ENCODE measurements around the gene SUCLG2.

SUCLG2 gene

DNA sequence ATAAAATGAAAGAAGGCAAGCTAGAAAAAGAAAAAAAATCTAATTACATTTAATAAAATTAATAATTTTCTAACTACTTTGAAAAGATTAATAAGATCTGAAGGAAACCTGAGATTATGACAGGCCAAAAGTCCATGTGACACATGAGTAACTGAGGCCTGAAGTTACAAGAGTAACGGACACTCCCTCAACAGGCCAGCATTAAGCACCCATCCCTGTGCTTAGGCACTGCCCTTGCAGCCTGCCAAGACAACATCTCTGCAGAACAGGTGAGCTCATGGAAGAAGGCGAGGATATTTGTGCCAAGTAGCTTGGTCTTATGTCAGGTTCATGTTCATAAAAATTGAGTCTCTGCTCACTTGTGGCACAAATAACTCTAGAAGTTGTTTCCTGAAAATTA is 31.8 kb downstream of the SUCLG2 start:
- DNase-seq: no peak
- in situ Hi-C loops (cut with HindIII; ENCODE audit: low pct_ligation_motif_present, low pct_unique_long_range_greater_than_20kb, low sequenced_read_pairs): no loop called here

- in situ Hi-C loops (cut with HindIII; ENCODE audit: low pct_ligation_motif_present, low pct_unique_long_range_greater_than_20kb, low sequenced_read_pairs): no loop called here
- no peak for DNase-seq
Observed at GRCh38 chr3:67620869-67621268, 33.5 kb downstream of the SUCLG2 start.

GRCh38 chr3:67619991-67620390 is 34.4 kb downstream of the SUCLG2 start:
- in situ Hi-C loops (cut with HindIII; ENCODE audit: low pct_ligation_motif_present, low pct_unique_long_range_greater_than_20kb, low sequenced_read_pairs): no loop called here

GRCh38 chr3:67617518-67617917 is 36.9 kb downstream of the SUCLG2 start:
- in situ Hi-C loops (cut with HindIII; ENCODE audit: low pct_ligation_motif_present, low pct_unique_long_range_greater_than_20kb, low sequenced_read_pairs): no loop called here
- no peak for DNase-seq

More at GRCh38 chr3:67619991-67620390, 34.4 kb downstream of the SUCLG2 start:
- DNase-seq: no peak

GRCh38 chr3:67616046-67616445 is 38.4 kb downstream of the SUCLG2 start:
- DNase-seq: no peak
- in situ Hi-C loops (cut with HindIII; ENCODE audit: low pct_ligation_motif_present, low pct_unique_long_range_greater_than_20kb, low sequenced_read_pairs): no loop called here

DNA sequence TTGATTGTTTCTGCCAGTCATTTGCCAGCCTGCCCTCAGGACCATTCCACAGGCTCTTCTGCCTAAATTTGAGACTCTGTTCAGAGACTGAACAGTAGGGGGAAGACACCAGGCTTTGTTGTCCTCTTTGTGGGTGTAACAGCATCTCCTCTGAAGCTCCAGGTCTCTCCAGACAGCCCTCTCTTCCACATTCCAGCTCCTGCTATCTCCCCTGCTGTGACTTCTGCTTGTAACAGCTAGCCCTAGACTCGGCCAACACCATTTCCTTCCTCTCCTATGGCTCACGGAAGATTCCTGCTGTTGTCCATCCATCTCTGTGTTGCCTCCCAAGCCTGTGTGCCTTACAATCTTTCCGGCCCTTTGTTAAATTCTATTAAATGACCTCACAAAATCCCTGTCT is 40.2 kb downstream of the SUCLG2 start:
- in situ Hi-C loops (cut with HindIII; ENCODE audit: low pct_ligation_motif_present, low pct_unique_long_range_greater_than_20kb, low sequenced_read_pairs): no loop called here
- no peak for DNase-seq

GRCh38 chr3:67610458-67610857 is 44.0 kb downstream of the SUCLG2 start:
- DNase-seq: peak; percentile 35
- in situ Hi-C loops (cut with HindIII; ENCODE audit: low pct_ligation_motif_present, low pct_unique_long_range_greater_than_20kb, low sequenced_read_pairs): no loop called here

GRCh38 chr3:67609709-67610108 is 44.7 kb downstream of the SUCLG2 start:
- DNase-seq: no peak
- in situ Hi-C loops (cut with HindIII; ENCODE audit: low pct_ligation_motif_present, low pct_unique_long_range_greater_than_20kb, low sequenced_read_pairs): no loop called here

DNA sequence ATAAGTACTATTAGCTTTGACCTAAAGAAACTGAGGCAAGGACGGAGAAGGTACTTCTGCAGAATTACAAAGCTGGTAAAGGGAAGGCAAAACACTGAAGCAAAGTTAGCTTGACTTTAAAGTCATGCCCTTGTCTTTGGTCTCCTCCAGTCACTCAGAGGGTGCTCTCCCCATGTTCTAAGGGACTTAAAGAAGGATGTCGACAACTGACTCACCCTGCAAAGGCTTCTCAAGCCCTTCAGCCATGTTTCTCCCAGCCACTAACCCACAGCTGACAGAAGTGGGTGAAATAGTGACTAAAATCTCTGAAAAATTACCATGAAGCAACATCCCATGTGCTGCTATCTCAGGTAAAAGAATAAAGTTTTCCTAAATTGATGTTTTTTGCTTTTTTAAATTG is 46.4 kb downstream of the SUCLG2 start:
- DNase-seq: no peak
- in situ Hi-C loops (cut with HindIII; ENCODE audit: low pct_ligation_motif_present, low pct_unique_long_range_greater_than_20kb, low sequenced_read_pairs): no loop called here

DNA sequence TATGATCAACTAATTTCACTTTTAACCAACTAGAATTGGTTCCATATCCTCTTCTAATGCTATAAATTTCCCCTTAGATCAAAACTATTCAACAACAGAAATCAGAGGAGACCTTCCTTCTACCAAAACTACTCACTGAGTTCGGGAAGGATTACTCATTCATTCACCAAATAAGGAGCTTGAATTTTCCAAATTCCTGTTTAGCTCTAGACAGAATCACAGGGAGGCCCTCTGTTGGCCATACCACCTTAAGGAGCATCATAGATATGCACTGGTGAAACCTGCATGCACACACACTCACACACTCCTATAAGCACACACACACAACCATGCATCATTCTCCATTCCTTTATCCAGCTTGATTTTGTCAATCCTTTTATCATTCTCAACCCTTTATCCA is 49.0 kb downstream of the SUCLG2 start:
- peak; percentile 55 for DNase-seq

GRCh38 chr3:67602816-67603215 is 51.6 kb downstream of the SUCLG2 start:
- in situ Hi-C loops (cut with HindIII; ENCODE audit: low pct_ligation_motif_present, low pct_unique_long_range_greater_than_20kb, low sequenced_read_pairs): no loop called here
- DNase-seq: no peak

More for the DNA sequence above, 49.0 kb downstream of the SUCLG2 start:
- in situ Hi-C loops (cut with HindIII; ENCODE audit: low pct_ligation_motif_present, low pct_unique_long_range_greater_than_20kb, low sequenced_read_pairs): no loop called here

GRCh38 chr3:67601919-67602608 is 52.3 kb downstream of the SUCLG2 start:
- in situ Hi-C loops (cut with HindIII; ENCODE audit: low pct_ligation_motif_present, low pct_unique_long_range_greater_than_20kb, low sequenced_read_pairs): no loop called here
- no peak for DNase-seq

DNA sequence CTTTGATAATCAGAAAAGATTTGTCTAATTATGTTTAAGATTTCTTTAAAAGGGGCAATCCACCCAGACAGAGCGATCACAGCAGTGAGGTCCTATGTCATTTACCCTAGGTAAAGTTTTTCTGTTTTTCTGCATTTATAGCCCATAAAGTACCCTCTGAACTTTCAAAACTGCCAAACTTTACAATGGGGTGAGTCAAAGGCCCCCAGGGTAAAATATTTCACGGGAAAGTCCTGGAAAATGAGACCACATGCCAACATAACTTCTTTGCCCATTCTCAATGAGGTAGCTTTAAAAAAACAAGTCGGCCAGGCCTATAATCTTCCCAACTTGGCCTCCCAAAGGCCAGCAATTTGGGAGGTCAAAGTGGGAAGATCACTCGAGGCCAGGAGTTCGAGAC is 53.0 kb downstream of the SUCLG2 start:
- in situ Hi-C loops (cut with HindIII; ENCODE audit: low pct_ligation_motif_present, low pct_unique_long_range_greater_than_20kb, low sequenced_read_pairs): no loop called here
- no peak for DNase-seq

DNA sequence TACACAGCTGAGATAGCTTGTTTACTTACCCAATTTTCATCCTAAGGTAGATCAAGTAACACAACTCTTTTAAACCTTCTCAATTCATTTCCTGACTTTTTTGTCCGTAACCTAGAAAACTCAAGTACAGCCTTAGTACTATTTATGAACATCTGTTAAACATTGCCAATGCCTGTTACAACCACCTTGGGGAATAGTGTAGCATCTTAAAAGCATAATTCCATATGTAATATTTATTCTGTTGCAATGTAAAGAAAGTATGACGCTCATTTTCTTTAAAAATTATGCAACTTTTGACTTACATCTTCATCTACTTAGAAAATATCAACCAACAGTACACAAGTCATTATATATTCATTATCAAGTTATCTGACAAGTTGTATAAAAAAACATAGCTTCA is 54.6 kb downstream of the SUCLG2 start:
- in situ Hi-C loops (cut with HindIII; ENCODE audit: low pct_ligation_motif_present, low pct_unique_long_range_greater_than_20kb, low sequenced_read_pairs): no loop called here
- DNase-seq: no peak

DNA sequence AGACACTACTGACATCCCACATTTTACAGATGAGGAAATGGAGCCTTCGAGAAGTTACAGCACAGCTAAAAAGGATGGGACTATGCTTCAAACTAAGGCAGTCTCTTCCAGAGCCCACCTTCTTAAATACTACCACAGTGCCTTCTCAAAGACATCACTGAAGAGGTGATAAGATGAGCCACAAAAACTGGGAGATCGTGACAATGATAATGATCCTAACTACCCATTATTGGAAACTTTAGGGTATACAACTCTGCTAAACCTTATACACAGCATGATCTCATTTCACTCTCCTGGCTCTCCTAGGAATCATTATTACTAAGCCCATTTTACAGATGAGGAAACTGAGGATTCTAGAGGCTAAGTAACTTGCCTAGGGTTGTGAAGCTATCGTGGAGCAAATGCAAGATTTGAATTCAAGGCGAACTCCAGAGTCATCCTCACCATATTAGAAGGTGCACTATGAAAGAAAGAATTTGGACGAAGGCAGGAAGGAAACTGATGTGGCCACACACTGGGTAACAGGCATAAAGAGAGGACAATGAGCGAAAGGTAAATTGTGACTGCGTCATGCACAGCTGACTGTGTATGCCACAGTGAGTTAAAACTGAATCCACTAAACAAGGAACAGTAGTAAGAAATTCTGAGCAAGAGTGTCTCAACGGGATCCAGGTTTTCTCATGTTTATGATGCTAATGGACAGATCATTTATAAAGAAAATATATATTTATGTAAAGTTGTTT is 55.4 kb downstream of the SUCLG2 start:
- DNase-seq: no peak
- in situ Hi-C loops (cut with HindIII; ENCODE audit: low pct_ligation_motif_present, low pct_unique_long_range_greater_than_20kb, low sequenced_read_pairs): no loop called here

DNA sequence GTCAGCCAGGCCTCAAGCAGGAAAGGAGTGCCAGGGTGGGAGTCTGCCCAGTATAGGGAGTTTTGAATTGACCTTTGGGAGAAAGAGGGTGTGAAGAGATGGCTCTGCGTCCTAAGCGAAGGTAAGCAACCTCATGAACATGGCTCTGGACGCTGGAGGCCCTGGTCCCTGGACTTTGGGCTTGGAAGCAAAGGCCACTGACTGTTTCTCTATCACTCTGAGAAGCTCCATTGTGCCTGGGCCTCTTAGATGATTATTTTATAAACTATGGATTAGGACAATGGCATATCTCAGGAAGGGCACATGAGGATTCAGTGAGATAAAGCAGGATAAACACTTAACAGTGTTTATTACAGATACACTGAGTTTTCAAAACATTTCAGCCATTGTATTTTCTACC is 59.0 kb downstream of the SUCLG2 start:
- in situ Hi-C loops (cut with HindIII; ENCODE audit: low pct_ligation_motif_present, low pct_unique_long_range_greater_than_20kb, low sequenced_read_pairs): no loop called here

GRCh38 chr3:67593761-67594234 is 60.6 kb downstream of the SUCLG2 start:
- in situ Hi-C loops (cut with HindIII; ENCODE audit: low pct_ligation_motif_present, low pct_unique_long_range_greater_than_20kb, low sequenced_read_pairs): no loop called here
- DNase-seq: no peak

More for the DNA sequence above, 59.0 kb downstream of the SUCLG2 start:
- DNase-seq: no peak

GRCh38 chr3:67592057-67592456 is 62.4 kb downstream of the SUCLG2 start:
- DNase-seq: no peak
- in situ Hi-C loops (cut with HindIII; ENCODE audit: low pct_ligation_motif_present, low pct_unique_long_range_greater_than_20kb, low sequenced_read_pairs): no loop called here

GRCh38 chr3:67587811-67588210 is 66.6 kb downstream of the SUCLG2 start:
- in situ Hi-C loops (cut with HindIII; ENCODE audit: low pct_ligation_motif_present, low pct_unique_long_range_greater_than_20kb, low sequenced_read_pairs): no loop called here
- no peak for DNase-seq

DNA sequence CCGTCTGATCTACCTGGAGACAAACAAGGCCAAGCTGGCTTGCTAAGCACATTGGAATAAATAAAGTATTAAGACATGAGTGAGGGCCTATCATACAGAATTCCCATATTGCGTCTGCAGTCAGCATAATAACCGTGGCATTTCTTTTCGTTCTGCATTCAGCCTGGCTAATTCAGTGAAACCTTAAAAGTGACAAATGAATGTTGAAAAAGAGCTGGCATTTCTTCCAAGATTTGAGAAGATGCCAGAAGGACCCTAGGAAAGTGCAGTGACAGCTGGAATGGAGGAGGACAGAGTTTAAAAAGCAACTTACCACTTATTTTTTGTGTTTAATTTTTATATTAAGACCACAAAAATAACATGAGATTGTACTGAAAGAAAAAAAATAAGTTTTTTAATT is 67.1 kb downstream of the SUCLG2 start:
- in situ Hi-C loops (cut with HindIII; ENCODE audit: low pct_ligation_motif_present, low pct_unique_long_range_greater_than_20kb, low sequenced_read_pairs): no loop called here
- no peak for DNase-seq

Data from ACHN (cell line).